ENCODE data around the gene HKDC1. TPM values are rescaled to one million over a fixed set of nuclear protein-coding genes. Genes with fewer than 3 reads are reported as not detected.

HKDC1 gene
- total and polyA plus RNA-seq, 4 donors, result 0.53 to 20.0 (median 5.2) TPM

DNA sequence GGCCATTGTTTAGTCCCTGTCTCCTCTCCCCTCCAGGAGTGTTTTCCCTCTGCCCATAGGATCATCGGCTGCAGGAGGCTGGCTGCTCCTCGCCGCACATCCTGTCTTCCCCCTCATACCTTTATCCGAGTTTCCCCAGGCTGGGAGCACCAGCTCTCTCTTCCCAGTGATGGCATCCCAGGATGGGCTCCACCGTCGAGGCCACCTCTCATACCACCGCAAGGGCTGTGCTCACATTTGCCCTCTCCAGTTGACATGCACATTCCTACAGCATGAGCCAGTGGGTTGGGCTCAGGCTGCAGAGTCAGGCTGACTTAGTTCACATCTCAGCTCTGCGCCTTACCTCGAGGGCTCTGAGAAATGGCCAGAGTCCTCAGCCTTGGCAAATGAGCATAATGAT is 12.1 kb downstream of the HKDC1 start (continued):
- TF ChIP-seq, protein P1, sequence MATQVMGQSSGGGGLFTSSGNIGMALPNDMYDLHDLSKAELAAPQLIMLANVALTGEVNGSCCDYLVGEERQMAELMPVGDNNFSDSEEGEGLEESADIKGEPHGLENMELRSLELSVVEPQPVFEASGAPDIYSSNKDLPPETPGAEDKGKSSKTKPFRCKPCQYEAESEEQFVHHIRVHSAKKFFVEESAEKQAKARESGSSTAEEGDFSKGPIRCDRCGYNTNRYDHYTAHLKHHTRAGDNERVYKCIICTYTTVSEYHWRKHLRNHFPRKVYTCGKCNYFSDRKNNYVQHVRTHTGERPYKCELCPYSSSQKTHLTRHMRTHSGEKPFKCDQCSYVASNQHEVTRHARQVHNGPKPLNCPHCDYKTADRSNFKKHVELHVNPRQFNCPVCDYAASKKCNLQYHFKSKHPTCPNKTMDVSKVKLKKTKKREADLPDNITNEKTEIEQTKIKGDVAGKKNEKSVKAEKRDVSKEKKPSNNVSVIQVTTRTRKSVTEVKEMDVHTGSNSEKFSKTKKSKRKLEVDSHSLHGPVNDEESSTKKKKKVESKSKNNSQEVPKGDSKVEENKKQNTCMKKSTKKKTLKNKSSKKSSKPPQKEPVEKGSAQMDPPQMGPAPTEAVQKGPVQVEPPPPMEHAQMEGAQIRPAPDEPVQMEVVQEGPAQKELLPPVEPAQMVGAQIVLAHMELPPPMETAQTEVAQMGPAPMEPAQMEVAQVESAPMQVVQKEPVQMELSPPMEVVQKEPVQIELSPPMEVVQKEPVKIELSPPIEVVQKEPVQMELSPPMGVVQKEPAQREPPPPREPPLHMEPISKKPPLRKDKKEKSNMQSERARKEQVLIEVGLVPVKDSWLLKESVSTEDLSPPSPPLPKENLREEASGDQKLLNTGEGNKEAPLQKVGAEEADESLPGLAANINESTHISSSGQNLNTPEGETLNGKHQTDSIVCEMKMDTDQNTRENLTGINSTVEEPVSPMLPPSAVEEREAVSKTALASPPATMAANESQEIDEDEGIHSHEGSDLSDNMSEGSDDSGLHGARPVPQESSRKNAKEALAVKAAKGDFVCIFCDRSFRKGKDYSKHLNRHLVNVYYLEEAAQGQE (IDR thresholded peaks at IDR 0.05), result no peak

DNA sequence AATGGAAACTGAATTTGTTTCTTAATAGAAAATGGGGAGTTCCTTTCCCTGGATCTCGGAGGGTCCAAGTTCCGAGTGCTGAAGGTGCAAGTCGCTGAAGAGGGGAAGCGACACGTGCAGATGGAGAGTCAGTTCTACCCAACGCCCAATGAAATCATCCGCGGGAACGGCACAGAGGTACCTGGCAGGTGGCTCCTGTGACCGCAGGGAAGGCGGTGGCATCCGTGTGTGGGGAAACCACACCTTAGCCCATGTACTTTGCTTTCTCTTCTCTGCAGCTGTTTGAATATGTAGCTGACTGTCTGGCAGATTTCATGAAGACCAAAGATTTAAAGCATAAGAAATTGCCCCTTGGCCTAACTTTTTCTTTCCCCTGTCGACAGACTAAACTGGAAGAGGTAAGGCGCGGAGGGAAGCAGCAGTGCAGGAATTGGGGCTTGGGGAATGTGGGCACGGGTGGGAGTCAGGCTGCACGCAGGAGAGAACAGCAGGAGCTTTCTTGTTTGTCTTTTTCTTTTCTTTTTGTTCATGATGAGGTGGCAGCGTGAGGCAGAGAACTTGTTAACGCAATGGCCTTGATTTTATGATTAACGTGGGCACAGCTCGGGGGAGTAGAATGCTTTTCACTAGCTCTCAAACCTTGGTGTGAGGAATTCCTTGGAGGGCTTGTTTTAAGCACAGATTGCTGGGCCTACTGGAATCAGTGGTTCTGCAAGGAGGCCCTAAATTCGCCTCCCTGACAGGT is 12.8 kb downstream of the HKDC1 start:
- Histone ChIP-seq H3K4me1 (ENCODE audit: control insufficient read depth in 4 of 4, insufficient read depth in 4 of 4, low read length in 3 of 4) (peaks cover 0 to 2% (median 0%) of the 10 kb centered on the region in 4 donors), H3K9me3 (ENCODE audit: control insufficient read depth in 4 of 4, low read length in 3 of 4) (no peaks in the 10 kb centered on the region), H3K27ac (ENCODE audit: low read depth in 1 of 2, low read length in 2 of 2) (no peak overlapping the region), H3K9ac (ENCODE audit: low read depth in 1 of 2, low read length in 2 of 2) (no peak overlapping the region), H3K36me3 (ENCODE audit: control insufficient read depth in 4 of 4, insufficient read depth in 3 of 4, low read depth in 1 of 4, low read length in 3 of 4) (no peaks in the 10 kb centered on the region), H3K27me3 (ENCODE audit: control insufficient read depth in 4 of 4, insufficient read depth in 4 of 4, low read length in 3 of 4) (no peaks in the 10 kb centered on the region), H3K4me3 (ENCODE audit: low read depth in 1 of 3, low read length in 3 of 3) (no peak overlapping the region)
- DNase-seq (ENCODE audit: low spot score), result no peak
- TF ChIP-seq EGR1 (IDR thresholded peaks at IDR 0.05; ENCODE audit: low read depth in 2 of 2), result no peak
- WGBS, result 85% methylated on average over 22 of the region's 22 CpGs

DNA sequence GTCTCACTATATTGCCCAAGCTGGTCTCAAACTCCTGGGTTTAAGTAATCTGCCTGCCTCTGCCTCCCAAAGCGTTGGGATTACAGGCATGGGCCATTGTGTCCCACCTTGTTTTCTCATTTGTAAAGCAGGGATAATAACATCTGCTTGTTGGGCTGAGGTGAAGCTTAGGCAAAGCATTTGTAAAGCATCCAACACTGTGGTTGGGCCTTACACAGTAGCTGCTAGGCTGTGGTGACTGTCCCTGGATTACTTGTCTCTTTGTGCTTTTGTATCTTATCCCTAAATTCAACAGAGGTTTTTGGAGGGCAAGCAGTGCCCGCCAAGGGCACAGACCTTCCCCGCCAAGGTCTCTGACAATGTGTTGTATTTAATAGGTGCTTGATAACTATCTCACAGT is 14.3 kb downstream of the HKDC1 start:
- TF ChIP-seq FOXA1 (IDR thresholded peaks at IDR 0.05) (no peak), JUND (IDR thresholded peaks at IDR 0.05) (no peak), GABPA (IDR thresholded peaks at IDR 0.05 in 1 of 2, conservative IDR thresholded peaks at IDR 0.05 in 1 of 2) (no peak), FOXA2 (IDR thresholded peaks at IDR 0.05) (no peak), EGR1 (IDR thresholded peaks at IDR 0.05; ENCODE audit: low read depth in 2 of 2) (no peak), HNF4G (IDR thresholded peaks at IDR 0.05) (no peak), YY1 (IDR thresholded peaks at IDR 0.05) (no peak), TAF1 (conservative IDR thresholded peaks at IDR 0.05) (no peak)
- TF ChIP-seq, protein P1 (IDR thresholded peaks at IDR 0.05), result no peak
- TF ChIP-seq, protein P2, sequence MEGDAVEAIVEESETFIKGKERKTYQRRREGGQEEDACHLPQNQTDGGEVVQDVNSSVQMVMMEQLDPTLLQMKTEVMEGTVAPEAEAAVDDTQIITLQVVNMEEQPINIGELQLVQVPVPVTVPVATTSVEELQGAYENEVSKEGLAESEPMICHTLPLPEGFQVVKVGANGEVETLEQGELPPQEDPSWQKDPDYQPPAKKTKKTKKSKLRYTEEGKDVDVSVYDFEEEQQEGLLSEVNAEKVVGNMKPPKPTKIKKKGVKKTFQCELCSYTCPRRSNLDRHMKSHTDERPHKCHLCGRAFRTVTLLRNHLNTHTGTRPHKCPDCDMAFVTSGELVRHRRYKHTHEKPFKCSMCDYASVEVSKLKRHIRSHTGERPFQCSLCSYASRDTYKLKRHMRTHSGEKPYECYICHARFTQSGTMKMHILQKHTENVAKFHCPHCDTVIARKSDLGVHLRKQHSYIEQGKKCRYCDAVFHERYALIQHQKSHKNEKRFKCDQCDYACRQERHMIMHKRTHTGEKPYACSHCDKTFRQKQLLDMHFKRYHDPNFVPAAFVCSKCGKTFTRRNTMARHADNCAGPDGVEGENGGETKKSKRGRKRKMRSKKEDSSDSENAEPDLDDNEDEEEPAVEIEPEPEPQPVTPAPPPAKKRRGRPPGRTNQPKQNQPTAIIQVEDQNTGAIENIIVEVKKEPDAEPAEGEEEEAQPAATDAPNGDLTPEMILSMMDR (IDR thresholded peaks at IDR 0.05; ENCODE audit: low read depth, low read length, missing input control), result no peak
- Histone ChIP-seq H3K27me3 (ENCODE audit: control insufficient read depth in 4 of 4, insufficient read depth in 4 of 4, low read length in 3 of 4) (no peaks in the 10 kb centered on the region), H3K4me3 (ENCODE audit: low read depth in 1 of 3, low read length in 3 of 3) (no peak overlapping the region), H3K4me1 (ENCODE audit: control insufficient read depth in 4 of 4, insufficient read depth in 4 of 4, low read length in 3 of 4) (peaks cover 0 to 3% (median 0%) of the 10 kb centered on the region in 4 donors), H3K36me3 (ENCODE audit: control insufficient read depth in 4 of 4, insufficient read depth in 3 of 4, low read depth in 1 of 4, low read length in 3 of 4) (no peaks in the 10 kb centered on the region), H3K9ac (ENCODE audit: low read depth in 1 of 2, low read length in 2 of 2) (no peak overlapping the region), H3K27ac (ENCODE audit: low read depth in 1 of 2, low read length in 2 of 2) (no peak overlapping the region), H3K9me3 (ENCODE audit: control insufficient read depth in 4 of 4, low read length in 3 of 4) (no peaks in the 10 kb centered on the region)
- 92% methylated on average over 3 of the region's 3 CpGs for WGBS
- DNase-seq (ENCODE audit: low spot score), result no peak
